ENCODE results near the gene FABP6. TPM values are rescaled to one million over a fixed set of nuclear protein-coding genes. Genes with fewer than 3 reads are reported as not detected.
"Not testable (repeated sequence)": the region's sequence is repeated elsewhere in the genome, so short reads cannot be mapped to it uniquely, and the experiment has no call there.

The FABP6 gene
- total RNA-seq, 2 experiments from 2014 or later, result not detected

- CTCF ChIA-PET, result no interaction called here
- POLR2A ChIA-PET, result no interaction called here
These were observed 18.0 kb upstream of the FABP6 start for GRCh38 chr5:160211352-160211751.

GRCh38 chr5:160213537-160213936 lies 15.8 kb upstream of the FABP6 start:
- CTCF ChIA-PET, result no interaction called here
- POLR2A ChIA-PET, result no interaction called here

DNA sequence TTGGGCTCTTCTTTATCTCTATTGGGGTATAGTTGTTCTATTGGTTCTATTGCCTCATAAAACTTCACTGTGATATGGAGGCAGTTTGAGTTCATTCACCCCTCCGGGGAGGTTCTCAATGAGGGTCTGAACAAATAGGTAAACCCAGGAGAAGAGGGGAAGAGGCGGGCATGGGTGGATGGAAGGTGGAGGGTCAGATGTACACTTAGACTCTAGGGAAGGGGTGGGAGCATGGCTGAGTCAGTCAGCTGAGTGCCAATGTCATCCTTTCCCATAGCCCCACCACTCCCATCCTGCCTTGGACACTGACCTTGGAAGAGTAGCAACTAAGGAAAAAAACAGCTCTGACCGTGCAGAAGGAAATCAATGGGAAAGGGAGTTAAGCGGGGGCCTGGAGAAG lies 9.9 kb upstream of the FABP6 start:
- CTCF ChIA-PET, result no interaction called here

GRCh38 chr5:160221082-160221481 lies 8.2 kb upstream of the FABP6 start:
- POLR2A ChIA-PET, result no interaction called here
- CTCF ChIA-PET, result no interaction called here

More for the DNA sequence above, 9.9 kb upstream of the FABP6 start:
- POLR2A ChIA-PET, result no interaction called here

GRCh38 chr5:160227012-160227411 lies 2.3 kb upstream of the FABP6 start:
- POLR2A ChIA-PET, result no interaction called here
- CTCF ChIA-PET, result interaction anchor here (0.7 kb wide), 1 partner anchor 13 kb away, joined by 3 read pairs; no protein-coding TSS in a partner anchor

- ChIA-PET POLR2A (no interaction called here), CTCF (interaction anchor here (1.6 kb wide), 1 partner anchor 30 kb away, joined by 4 read pairs; no protein-coding TSS in a partner anchor)
These were observed 1.6 kb downstream of the FABP6 start for GRCh38 chr5:160230686-160231527.

DNA sequence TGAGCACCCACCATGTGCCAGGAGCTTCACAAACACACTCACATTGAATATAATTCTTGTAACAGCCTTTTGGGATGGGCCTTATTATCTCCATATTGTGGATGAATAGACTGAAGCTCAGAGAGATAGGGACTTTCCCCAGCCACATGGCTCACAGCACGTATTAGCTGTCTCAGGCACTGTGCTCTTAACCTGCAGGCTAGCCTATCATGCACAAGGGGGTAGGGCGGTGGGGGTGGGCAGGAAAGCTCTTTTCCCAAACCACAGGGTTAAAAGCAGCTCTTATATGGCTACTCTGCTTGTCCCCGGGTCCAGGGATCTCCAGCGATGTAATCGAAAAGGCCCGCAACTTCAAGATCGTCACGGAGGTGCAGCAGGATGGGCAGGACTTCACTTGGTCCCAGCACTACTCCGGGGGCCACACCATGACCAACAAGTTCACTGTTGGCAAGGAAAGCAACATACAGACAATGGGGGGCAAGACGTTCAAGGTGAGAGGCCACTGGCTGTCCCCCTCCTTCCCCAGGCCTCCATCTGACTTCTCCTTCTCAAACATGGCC lies 2.6 kb downstream of the FABP6 start:
- POLR2A ChIA-PET, result no interaction called here

GRCh38 chr5:160233215-160233614 lies 3.9 kb downstream of the FABP6 start:
- POLR2A ChIA-PET, result no interaction called here
- CTCF ChIA-PET, result no interaction called here

More for the DNA sequence above, 2.6 kb downstream of the FABP6 start:
- CTCF ChIA-PET, result interaction anchor here (1.6 kb wide), 1 partner anchor 30 kb away, joined by 4 read pairs; no protein-coding TSS in a partner anchor

- POLR2A ChIA-PET, result no interaction called here
These were observed 6.4 kb downstream of the FABP6 start for GRCh38 chr5:160235731-160236130.

GRCh38 chr5:160237571-160238093 lies 8.3 kb downstream of the FABP6 start:
- POLR2A ChIA-PET, result no interaction called here
- CTCF ChIA-PET, result no interaction called here

More at GRCh38 chr5:160235731-160236130, 6.4 kb downstream of the FABP6 start:
- CTCF ChIA-PET, result no interaction called here

GRCh38 chr5:160240350-160240749 lies 11.0 kb downstream of the FABP6 start:
- POLR2A ChIA-PET, result no interaction called here
- CTCF ChIA-PET, result interaction anchor here (0.6 to 1.5 kb wide), 2 partner anchors 10 to 13 kb away, joined by 3 to 6 read pairs; no protein-coding TSS in a partner anchor

- CTCF ChIA-PET, result no interaction called here
- POLR2A ChIA-PET, result no interaction called here
These were observed 12.8 kb downstream of the FABP6 start for GRCh38 chr5:160242145-160242544.

- POLR2A ChIA-PET, result no interaction called here
- CTCF ChIA-PET, result no interaction called here
These were observed 16.3 kb downstream of the FABP6 start for GRCh38 chr5:160245506-160246086.

- CTCF ChIA-PET, result interaction anchor here (1.6 to 1.7 kb wide), 2 partner anchors 9 to 96 kb away, joined by 5 to 6 read pairs; no protein-coding TSS in a partner anchor
- POLR2A ChIA-PET, result not testable (repeated sequence)
These were observed 20.3 kb downstream of the FABP6 start for GRCh38 chr5:160249570-160249969.

DNA sequence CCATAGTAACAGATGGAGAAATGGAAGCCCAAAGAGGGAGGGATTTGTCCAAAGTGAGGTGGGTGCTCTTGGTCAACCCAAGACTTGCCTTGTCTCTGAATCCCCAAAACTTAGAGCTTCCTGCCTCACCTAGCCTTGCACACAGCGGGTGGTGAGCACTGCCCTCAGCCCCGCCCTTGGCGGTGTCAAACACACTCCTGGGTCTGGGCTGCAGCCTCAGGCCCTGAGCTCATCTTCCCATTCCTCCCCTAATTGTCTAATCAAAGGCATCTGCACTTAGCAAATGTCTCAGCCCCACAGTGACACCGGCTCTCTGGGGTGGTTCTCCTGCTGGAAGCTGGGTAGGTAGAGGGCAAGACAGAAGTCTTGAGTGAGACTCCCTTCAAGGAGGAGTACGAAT lies 20.9 kb downstream of the FABP6 start:
- POLR2A ChIA-PET, result no interaction called here
- CTCF ChIA-PET, result interaction anchor here (0.6 to 1.7 kb wide), 3 partner anchors 10 to 288 kb away, joined by 3 to 6 read pairs (median 5); no protein-coding TSS in a partner anchor

- ChIA-PET POLR2A (no interaction called here), CTCF (interaction anchor here (0.6 to 1.7 kb wide), 2 partner anchors 10 to 288 kb away, joined by 3 to 6 read pairs; no protein-coding TSS in a partner anchor)
These were observed 21.5 kb downstream of the FABP6 start for GRCh38 chr5:160250826-160251225.

DNA sequence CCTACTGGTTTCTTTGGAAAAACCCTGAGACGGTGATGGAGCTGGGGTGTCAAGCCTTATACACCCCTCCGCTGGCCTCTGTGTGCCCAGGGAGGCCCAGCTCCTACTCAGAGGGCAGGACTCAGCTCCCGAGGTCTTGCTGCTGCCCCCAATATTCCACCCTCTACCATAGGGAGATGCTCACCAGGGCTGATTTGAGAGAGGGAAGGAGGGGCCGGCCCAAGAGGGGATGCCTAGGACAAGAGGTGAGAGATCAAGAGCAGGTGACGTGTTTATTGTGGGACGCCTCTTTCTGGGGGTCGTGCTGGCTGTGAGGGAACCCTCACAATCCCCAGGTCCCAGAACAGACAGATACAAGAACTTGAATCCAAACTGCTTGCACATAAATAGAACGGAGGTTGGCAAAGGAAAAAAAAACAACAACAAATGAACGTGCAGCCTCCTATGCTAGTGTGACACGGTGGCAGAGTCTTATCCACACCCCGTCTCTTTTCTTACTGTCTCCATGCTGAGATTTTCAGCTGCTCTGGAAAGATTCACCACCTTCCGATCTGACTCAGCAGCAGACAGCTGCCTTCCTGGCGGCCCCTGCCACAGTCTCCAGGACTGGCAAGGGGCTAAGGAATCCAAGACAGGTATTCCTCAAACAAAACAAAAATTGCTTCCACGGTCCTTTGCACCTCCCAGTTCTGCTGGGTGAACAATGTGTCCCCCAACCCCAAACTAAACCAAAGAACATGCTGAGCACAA lies 22.3 kb downstream of the FABP6 start:
- ChIA-PET POLR2A (no interaction called here), CTCF (interaction anchor here (1.7 kb wide), 1 partner anchor 11 kb away, joined by 6 read pairs; no protein-coding TSS in a partner anchor)

GRCh38 chr5:160252916-160253315 lies 23.6 kb downstream of the FABP6 start:
- POLR2A ChIA-PET, result no interaction called here

GRCh38 chr5:160253441-160253840 lies 24.1 kb downstream of the FABP6 start:
- ChIA-PET POLR2A (no interaction called here), CTCF (no interaction called here)

More at GRCh38 chr5:160252916-160253315, 23.6 kb downstream of the FABP6 start:
- CTCF ChIA-PET, result no interaction called here

DNA sequence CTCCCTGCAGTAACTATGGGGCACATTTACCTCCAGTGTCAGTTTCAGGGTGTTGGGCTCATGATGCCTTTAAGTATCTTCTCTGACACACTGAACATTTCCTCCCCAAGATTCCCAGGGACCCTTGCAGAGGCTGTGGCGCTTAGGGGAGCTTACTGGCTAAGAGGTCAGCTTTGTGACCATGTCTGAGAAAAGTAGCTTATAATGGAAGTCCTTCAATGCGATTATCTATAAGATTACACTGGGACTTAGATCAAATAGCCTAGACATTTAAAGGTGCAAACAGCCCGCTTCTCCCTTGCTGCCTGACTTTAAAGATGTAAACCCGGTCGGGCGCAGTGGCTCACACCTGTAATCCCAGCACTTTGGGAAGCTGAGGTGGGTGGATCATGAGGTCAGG lies 25.4 kb downstream of the FABP6 start:
- ChIA-PET CTCF (no interaction called here), POLR2A (no interaction called here)
